Keratinocyte (primary cell): ENCODE measurements around the gene SKIC8. TPM values are rescaled to one million over a fixed set of nuclear protein-coding genes. Genes with fewer than 3 reads are reported as not detected.

Experiments
- DNase-seq: peaks from one replicate; pipeline ENCODE4 v3.0.0-alpha.2; 2011; ENCODE audit warnings: low read depth, missing footprints, low spot score
- FAIRE-seq: peaks from 2 replicates; lab custom pipeline; 2011; peaks lifted over from hg19 to GRCh38; lab: Jason Lieb, UNC
- H2AFZ ChIP-seq: 2 replicates; pipeline ENCODE4 v1.6.0; 2012; ENCODE audit warnings: low read length, control low read depth, inconsistent platforms; ENCODE audit not compliant: control insufficient read depth
- H3K27ac ChIP-seq: 2 replicates; pipeline ENCODE4 v1.5.1; 2011; ENCODE audit warnings: low read length; ENCODE audit not compliant: control insufficient read depth, insufficient read depth
- H3K27me3 ChIP-seq: 3 replicates; pipeline ENCODE4 v1.6.0; 2011; ENCODE audit warnings: low read length; ENCODE audit not compliant: control insufficient read depth, insufficient read depth; ENCODE audit errors: extremely low read depth
- H3K36me3 ChIP-seq, 2 experiments: 2 replicates in 1 of 2; 3 replicates in 1 of 2; pipeline ENCODE4 v1.5.1; 2011; ENCODE audit warnings: low read length in 2 of 2, mild to moderate bottlenecking in 1 of 2; ENCODE audit not compliant: control insufficient read depth in 2 of 2, insufficient read depth in 2 of 2; ENCODE audit errors: extremely low read depth in 1 of 2
- H3K4me1 ChIP-seq: 3 replicates; pipeline ENCODE4 v1.5.1; 2011; ENCODE audit warnings: low read length; ENCODE audit not compliant: control insufficient read depth, insufficient read depth; ENCODE audit errors: extremely low read depth
- H3K4me2 ChIP-seq: 3 replicates; pipeline ENCODE4 v1.6.0; 2011; ENCODE audit warnings: low read depth, low read length; ENCODE audit not compliant: control insufficient read depth, insufficient read depth; ENCODE audit errors: extremely low read depth
- H3K4me3 ChIP-seq, 3 experiments: fragments of 200-600 bp in 1 of 3; sonication (generic) in 1 of 3; 2 replicates in 2 of 3; 3 replicates in 1 of 3; pipeline ENCODE4 v1.5.1; 2011 to 2016; ENCODE audit warnings: low read length in 3 of 3, mild to moderate bottlenecking in 3 of 3, control low read depth in 2 of 3, inconsistent platforms in 1 of 3, low read depth in 1 of 3, mixed read lengths in 1 of 3, mixed run types in 1 of 3, moderate library complexity in 1 of 3; ENCODE audit not compliant: control insufficient read depth in 2 of 3, insufficient read depth in 2 of 3; ENCODE audit errors: extremely low read depth in 1 of 3
- H3K79me2 ChIP-seq: 2 replicates; pipeline ENCODE4 v1.6.0; 2012; ENCODE audit warnings: low read length; ENCODE audit not compliant: control insufficient read depth, insufficient read depth
- H3K9ac ChIP-seq: 3 replicates; pipeline ENCODE4 v1.6.0; 2011; ENCODE audit warnings: low read length; ENCODE audit not compliant: control insufficient read depth, insufficient read depth; ENCODE audit errors: extremely low read depth
- H3K9me1 ChIP-seq: 3 replicates; pipeline ENCODE4 v1.6.0; 2011; ENCODE audit warnings: low read length; ENCODE audit not compliant: control insufficient read depth, insufficient read depth; ENCODE audit errors: extremely low read depth
- H3K9me3 ChIP-seq: 2 replicates; pipeline ENCODE4 v1.5.1; 2012; ENCODE audit warnings: low read depth, low read length; ENCODE audit not compliant: control insufficient read depth
- H4K20me1 ChIP-seq: 3 replicates; pipeline ENCODE4 v1.6.0; 2011; ENCODE audit warnings: low read length; ENCODE audit not compliant: control insufficient read depth, insufficient read depth; ENCODE audit errors: extremely low read depth
- CTCF ChIP-seq, 3 experiments: IDR thresholded peaks in 1 of 3; conservative IDR thresholded peaks in 1 of 3; optimal IDR thresholded peaks in 1 of 3; 2 replicates in 2 of 3; 3 replicates in 1 of 3; pipeline versions ENCODE3 to v1.5.1; 2011; ENCODE audit warnings: low read length in 3 of 3, mild to moderate bottlenecking in 3 of 3, moderate library complexity in 2 of 3, control low read depth in 1 of 3, inconsistent platforms in 1 of 3; ENCODE audit not compliant: insufficient read depth in 2 of 3; ENCODE audit errors: extremely low read depth in 1 of 3
- EZH2 ChIP-seq: IDR thresholded peaks from one replicate; pipeline ENCODE4 v1.6.1; 2012; ENCODE audit warnings: inconsistent platforms, mild to moderate bottlenecking, low read length, moderate library complexity
- dilution Hi-C: fragments of 300-500 bp; cut with MboI; formaldehyde crosslinking; loops from one replicate; pipeline ENCODE4 v1.7.0; 2020; ENCODE audit warnings: low sequenced_read_pairs; ENCODE audit not compliant: extremely low pct_ligation_motif_present
- polyA plus RNA-seq, 5 experiments: library from polyadenylated mRNA; depleted of rRNA in 3 of 5; stranded (reverse) in 3 of 5; stranded (forward) in 1 of 5; unstranded in 1 of 5; fragments of >200 nt; gene quantifications; 1 replicate in 1 of 5; 2 replicates in 3 of 5; 3 replicates in 1 of 5; pipeline versions ENCODE4 v1.2.1 to v1.2.3, GENCODE V29; 2011 to 2012; ENCODE audit warnings: missing spikeins in 2 of 5, low read depth in 1 of 5, low replicate concordance in 1 of 5

Gene SKIC8
- polyA plus RNA-seq, 1 donor (not counting 4 experiments of a cell fraction or from before 2014, with no cell fraction given): 101 TPM

GRCh38 chr15:78345396-78346125, 46.2 kb upstream of the SKIC8 start:
- Histone ChIP-seq H2AFZ (no peak overlapping the region), H3K9ac (no peak overlapping the region), H3K9me1 (no peaks in the 10 kb centered on the region), H3K27ac (no peak overlapping the region), H3K4me2 (no peak overlapping the region), H3K9me3 (no peaks in the 10 kb centered on the region), H3K79me2 (no peaks in the 10 kb centered on the region), H3K27me3 (peaks cover 31% of the 10 kb centered on the region), H3K36me3 (no peaks in the 10 kb centered on the region), H4K20me1 (no peaks in the 10 kb centered on the region), H3K4me1 (no peaks in the 10 kb centered on the region), H3K4me3 (no peak overlapping the region)
- TF ChIP-seq CTCF (optimal IDR thresholded peaks at IDR 0.05 in 1 of 3, IDR thresholded peaks at IDR 0.05 in 1 of 3, conservative IDR thresholded peaks at IDR 0.05 in 1 of 3; ENCODE audit: extremely low read depth in 1 of 3, insufficient read depth in 2 of 3, low read length in 3 of 3): no peak
- no peak for TF ChIP-seq EZH2
- DNase-seq: no peak
- dilution Hi-C loops: no loop called here
- FAIRE-seq: no peak

- H2AFZ ChIP-seq: no peak overlapping the region
- DNase-seq (no peak), FAIRE-seq (no peak)
- H3K4me1 ChIP-seq: no peaks in the 10 kb centered on the region
- H3K4me3 ChIP-seq: no peak overlapping the region
- no peak overlapping the region for H3K27ac ChIP-seq
- TF ChIP-seq CTCF (optimal IDR thresholded peaks at IDR 0.05 in 1 of 3, IDR thresholded peaks at IDR 0.05 in 1 of 3, conservative IDR thresholded peaks at IDR 0.05 in 1 of 3; ENCODE audit: extremely low read depth in 1 of 3, insufficient read depth in 2 of 3, low read length in 3 of 3) (no peak), EZH2 (no peak)
- no peaks in the 10 kb centered on the region for H3K36me3 ChIP-seq
- H3K4me2 ChIP-seq: no peak overlapping the region
- H4K20me1 ChIP-seq: no peaks in the 10 kb centered on the region
- no peak overlapping the region for H3K9ac ChIP-seq
- no peaks in the 10 kb centered on the region for H3K9me1 ChIP-seq
- H3K79me2 ChIP-seq: no peaks in the 10 kb centered on the region
- H3K9me3 ChIP-seq: no peaks in the 10 kb centered on the region
- dilution Hi-C loops: no loop called here
- peaks cover 51% of the 10 kb centered on the region for H3K27me3 ChIP-seq
Observed at GRCh38 chr15:78343276-78344060, 44.1 kb upstream of the SKIC8 start.
